GM21447 (cell line): Measurements from ENCODE around the gene TADA2B.

ENCODE experiments used
- ATAC-seq: cut with Tn5 transposase; IDR thresholded peaks from one replicate; pipeline ENCODE4 v1.9.1; 2021; ENCODE audit not compliant: unreplicated experiment

The TADA2B gene

DNA sequence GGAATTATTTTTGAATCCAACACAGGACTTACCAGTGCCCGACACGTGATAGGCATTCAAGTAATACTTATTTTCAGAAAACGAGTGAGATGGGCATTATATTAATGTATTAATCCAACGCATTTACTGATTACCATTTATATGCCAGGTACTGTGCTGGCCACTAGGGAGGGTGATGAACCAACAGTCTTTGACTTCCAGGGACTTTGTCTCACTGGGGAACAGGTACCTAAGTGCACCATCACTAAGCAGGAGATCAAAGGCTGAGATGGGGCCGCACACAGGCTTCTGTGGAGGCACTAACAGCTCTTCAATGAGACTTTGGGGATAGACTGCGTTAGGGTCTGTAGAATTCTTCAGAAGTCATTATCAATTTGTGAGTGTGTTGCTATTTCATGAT, 5.7 kb upstream of the TADA2B start:
- no peak for ATAC-seq

GRCh38 chr4:7040765-7041164, 2.4 kb upstream of the TADA2B start:
- no peak for ATAC-seq

DNA sequence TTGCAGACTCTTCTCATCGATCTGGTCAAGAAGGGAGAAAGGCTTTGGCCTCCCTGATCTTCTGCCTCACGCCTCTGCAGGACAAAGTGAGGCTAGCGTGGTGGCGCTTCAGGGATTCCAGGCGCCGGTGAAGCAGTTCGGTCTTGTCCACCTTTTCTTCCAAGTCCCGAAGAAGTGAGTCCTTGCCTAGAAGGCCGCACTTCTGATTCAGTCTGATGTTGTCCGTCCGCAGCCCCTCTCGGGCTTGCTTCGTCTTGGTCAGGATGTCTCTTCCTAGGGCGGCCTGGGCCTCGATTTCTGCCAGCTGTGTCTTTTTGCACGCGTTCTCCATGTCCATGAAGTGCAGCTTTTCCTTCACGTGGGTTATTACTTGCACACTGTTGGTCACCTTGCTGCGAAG, 1.9 kb upstream of the TADA2B start:
- no peak for ATAC-seq

DNA sequence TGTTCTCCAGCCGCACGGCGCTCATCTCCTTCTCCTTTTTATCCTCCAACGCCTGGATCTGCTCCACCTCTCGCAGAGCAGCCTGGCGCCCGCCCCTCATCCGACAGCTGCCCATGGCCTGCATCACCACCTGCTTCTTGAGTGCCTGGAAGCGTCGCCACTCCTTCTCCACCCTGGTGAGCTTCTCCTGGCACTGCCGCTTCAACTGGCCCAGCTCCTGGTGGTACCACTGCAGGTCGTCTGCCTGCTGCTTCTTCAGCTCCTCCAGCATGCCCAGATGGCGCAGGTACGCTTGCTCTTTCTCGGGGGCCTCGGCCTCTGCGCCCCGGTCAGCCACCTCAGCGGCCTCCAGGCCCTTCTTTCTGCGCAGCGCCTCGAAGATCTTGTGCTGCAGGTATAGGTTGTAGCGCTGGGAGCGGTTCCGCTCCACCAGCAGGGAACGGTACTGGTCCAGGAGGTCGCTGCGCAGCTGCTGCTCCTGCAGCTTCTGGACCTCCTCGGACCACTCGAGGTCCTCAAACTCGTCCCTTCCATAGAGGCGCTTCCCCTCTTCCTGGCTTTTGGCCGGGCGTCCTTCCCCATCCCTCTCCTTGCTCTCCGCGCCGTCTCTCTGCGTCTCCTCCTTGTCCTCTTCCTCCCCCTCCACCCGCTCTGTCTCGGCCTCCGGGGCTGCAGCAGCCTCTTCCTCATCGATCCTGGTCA, 1.2 kb upstream of the TADA2B start:
- no peak for ATAC-seq

DNA sequence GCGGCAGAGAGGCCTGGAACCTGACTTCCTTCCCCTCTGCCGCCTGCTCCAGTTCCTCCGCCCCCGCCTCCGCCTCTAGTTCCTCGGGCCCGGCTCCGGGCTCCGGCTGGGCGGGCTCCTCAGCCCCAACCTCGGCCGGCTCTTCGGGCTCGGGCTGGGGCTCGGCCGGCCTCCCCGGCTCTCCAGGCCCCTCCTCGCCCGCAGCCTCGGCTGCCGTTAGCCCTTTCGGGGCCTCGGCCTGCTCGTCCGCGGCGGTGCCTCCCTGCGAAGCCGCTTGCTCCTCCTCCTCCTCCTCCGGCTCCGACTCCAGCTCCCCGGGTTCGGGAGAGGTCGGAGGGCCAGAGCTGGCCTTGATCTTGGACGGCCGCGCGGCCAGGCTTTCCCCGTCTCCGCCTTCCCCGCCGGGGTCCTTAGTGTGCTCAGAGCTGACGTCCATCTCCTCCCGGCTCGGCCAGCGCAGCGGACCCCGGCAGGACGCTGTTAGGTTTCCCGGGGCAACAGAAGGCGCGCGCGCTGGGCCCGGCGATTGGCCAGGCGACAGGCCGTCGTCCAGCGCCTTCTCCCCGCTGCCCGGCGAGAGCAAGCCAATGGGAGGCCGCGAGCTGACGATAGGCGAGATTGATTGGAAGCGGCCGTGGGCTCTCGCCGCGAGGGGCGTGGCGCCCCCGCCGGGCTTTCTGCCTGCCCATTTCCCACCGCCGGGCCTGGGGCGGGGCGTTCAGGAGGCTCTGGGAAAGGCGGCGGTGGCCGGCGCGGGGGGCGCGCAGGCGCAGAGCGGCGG, 479 bp upstream of the TADA2B start:
- ATAC-seq = peak; percentile 75

- no peak for ATAC-seq
Measured at GRCh38 chr4:7044137-7044930, 1.2 kb downstream of the TADA2B start.

DNA sequence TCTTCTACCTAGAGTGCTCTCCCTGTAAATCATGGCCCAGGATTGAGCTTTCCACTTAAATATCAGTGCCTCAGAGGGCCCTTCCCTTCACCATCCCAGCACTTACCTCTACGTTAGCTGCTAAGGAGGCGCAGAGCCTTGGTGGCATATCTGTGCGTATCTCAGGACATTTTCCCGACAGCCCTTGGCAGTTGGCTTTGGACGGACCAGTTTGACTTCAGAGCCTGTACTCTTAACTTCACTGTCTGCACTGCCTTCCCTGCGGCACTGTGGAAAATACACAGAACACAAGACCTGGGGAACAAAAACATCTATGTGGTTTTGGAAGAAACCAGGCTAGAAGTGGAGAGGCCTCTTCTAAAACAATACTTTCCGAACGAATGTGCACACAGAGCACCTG, 2.4 kb downstream of the TADA2B start:
- no peak for ATAC-seq

- ATAC-seq = peak; percentile 39
Measured at GRCh38 chr4:7045961-7046921, 3.1 kb downstream of the TADA2B start.

DNA sequence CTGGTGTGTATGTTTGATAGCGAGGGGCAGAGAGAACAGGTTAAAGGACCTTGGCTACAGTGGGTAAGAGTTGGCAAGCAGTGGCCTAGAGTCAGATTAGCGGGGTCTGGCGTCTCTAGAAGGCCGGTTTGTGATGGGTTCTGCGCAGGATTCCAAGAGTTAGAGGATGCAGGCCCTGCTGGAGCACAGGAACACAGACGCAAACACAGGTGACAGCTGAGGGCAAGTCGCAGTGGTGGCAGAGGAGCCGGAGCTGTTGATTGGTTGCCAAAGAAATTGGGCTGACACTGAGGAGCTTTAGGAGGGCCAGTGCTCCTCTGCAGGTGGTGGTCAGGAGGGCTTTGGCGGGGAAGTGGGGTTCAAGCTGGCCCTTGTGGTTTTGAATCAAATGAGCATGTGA, 3.8 kb downstream of the TADA2B start:
- no peak for ATAC-seq

GRCh38 chr4:7048642-7049041, 5.5 kb downstream of the TADA2B start:
- no peak for ATAC-seq

DNA sequence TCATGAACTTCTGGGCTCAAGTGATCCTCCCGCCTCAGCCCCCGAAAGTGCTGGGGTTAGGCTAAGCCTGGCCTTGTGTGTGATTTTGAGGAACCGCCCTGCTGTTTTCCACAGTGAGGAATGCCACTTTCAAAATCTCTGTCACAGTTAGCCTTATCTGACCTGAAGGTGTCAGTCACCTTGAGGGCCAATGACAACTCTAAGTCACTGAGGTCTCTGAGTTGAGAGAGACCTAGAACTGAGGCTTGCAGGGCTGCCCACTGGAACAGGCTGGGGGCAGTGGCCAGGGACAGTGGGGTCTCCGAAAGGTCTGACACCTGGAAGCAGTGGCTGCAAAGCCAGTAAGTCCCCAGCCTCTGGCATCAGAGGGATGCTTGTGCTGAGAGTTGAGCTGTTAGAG, 6.1 kb downstream of the TADA2B start:
- ATAC-seq = no peak

DNA sequence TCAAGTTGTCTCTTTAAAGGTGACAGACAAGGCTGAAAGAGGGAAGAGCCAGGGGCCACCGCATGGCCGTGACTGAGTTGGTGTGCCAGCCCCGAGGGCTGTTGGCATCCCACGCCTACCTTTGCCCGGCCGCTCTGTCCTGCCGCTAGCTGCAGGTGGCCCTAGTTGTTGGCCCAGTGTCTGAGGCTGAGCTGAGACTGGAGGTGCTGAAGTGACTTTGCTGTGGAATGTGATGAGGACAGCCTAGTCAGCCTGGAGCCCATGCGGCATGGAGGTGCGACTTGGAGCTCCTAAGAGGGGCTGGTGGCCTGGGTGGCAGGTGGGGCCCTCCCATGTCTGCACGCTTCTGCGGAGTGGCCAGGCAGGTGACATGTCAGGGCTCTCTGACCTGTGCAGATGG, 6.6 kb downstream of the TADA2B start:
- ATAC-seq = no peak

- no peak for ATAC-seq
Measured at GRCh38 chr4:7050481-7051143, 7.4 kb downstream of the TADA2B start.

DNA sequence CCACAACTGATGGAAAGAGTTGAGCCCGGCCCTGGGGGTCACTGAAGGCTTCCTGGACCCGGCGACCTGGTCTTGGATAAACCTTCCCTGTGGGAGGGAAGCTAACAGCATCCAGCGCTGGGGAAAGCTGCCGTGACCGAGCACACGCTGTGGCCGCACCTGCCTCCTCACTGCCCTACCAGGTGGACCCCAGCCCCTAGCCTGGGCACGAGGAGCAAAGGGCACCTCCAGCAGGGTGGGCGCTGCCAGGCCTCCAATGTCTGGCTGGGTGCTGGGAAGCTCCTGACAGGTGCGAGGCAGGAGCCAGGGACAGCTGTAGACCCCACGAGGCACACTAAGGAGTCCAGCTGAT, 7.9 kb downstream of the TADA2B start:
- ATAC-seq = no peak

- ATAC-seq = no peak
Measured at GRCh38 chr4:7051905-7052304, 8.7 kb downstream of the TADA2B start.

GRCh38 chr4:7052313-7052712, 9.1 kb downstream of the TADA2B start:
- no peak for ATAC-seq

- no peak for ATAC-seq
Measured at GRCh38 chr4:7052923-7053715, 9.9 kb downstream of the TADA2B start.

DNA sequence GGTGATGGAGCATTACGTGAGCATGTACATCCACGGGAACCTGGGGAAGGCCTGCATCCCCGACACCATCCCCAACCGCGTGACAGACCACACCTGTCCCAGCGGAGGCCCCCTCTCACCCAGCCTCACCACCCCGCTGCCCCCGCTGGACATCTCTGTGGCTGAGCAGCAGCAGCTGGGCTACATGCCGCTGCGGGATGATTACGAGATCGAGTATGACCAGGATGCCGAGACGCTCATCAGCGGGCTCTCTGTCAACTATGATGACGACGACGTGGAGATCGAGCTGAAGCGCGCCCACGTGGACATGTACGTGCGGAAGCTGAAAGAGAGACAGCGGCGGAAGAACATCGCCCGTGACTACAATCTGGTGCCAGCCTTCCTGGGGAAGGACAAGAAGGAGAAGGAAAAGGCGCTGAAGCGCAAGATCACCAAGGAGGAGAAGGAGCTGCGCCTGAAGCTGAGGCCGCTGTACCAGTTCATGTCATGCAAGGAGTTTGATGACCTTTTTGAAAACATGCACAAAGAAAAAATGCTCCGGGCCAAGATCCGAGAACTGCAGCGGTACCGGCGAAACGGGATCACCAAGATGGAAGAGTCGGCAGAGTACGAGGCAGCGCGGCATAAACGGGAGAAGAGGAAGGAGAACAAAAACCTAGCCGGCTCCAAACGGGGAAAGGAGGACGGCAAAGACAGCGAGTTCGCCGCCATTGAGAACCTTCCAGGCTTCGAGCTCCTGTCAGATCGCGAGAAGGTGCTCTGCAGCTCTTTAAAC, 11.1 kb downstream of the TADA2B start:
- no peak for ATAC-seq
